NB4 (cell line): Measurements from ENCODE around the gene CDH26.

Experiments used
- CTCF ChIP-seq: IDR thresholded peaks from one replicate; pipeline ENCODE4 v1.5.1; 2012; ENCODE audit warnings: low read depth, low read length
- POLR2A ChIP-seq: IDR thresholded peaks from 2 replicates; pipeline ENCODE4 v1.6.1; 2011; ENCODE audit warnings: mild to moderate bottlenecking; ENCODE audit not compliant: insufficient read length; ENCODE audit errors: extremely low read depth

GRCh38 chr20:60010689-60011458 is 52.7 kb downstream of the CDH26 start:
- TF ChIP-seq CTCF, result no peak
- no peak for TF ChIP-seq POLR2A
